Muscle of back (tissue), 11 donors: ENCODE measurements around the gene TCERG1. TPM values are rescaled to one million over a fixed set of nuclear protein-coding genes. Genes with fewer than 3 reads are reported as not detected.
"Not testable (repeated sequence)": the region's sequence is repeated elsewhere in the genome, so short reads cannot be mapped to it uniquely, and the experiment has no call there.

ENCODE experiments used
- DNase-seq, 3 donors: peaks; one replicate each; pipeline versions ENCODE4 v3.0.0 to v3.0.0-alpha.2; 2013
- polyA plus RNA-seq, 10 donors: library from polyadenylated mRNA; unstranded; fragments of 120-200 nt; gene quantifications; one replicate each; pipeline ENCODE4 v1.2.1, GENCODE V29; 2013; ENCODE audit not compliant: insufficient read length in 10 of 10

The TCERG1 gene
- polyA plus RNA-seq, 10 donors: 46.6 to 106 (median 71.5) TPM

DNA sequence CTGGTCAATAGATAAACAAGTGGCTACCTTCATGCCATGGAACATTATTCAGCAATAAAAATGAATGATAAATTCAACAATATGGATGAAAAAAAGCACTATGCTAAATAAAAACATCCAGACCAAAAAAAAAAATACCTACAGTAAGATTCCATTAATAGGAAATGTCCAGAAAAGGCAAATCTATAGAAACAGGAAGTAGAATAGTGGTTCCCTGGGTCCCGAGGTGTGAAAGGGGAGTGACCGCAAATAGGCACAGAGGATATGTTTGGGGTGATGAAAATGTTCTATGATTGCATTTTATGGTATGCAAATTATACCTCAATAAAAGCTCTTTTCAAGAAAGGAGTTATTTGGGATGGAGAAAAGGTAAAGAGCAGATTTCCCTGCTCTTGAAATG, 72.4 kb downstream of the TCERG1 start:
- DNase-seq: no peak

DNA sequence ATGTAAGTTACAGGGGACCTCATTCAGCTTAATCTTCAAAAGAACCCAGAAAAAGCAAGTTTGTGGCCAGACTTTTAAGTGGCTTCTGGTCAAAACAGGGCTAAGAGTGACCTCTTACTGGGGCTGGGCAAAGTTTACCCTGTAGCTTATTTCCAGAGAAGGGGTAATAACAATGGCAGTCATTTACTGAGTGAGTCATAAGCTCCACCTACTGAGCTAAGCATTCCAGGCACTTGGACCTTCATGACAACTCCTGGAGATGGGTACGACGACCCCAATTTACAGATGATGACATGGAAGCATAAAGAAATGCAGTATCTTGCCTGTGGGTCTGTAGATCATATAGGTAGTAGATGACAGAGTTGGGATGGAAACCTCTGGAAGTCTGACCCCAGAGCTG, 73.6 kb downstream of the TCERG1 start:
- DNase-seq: no peak

DNA sequence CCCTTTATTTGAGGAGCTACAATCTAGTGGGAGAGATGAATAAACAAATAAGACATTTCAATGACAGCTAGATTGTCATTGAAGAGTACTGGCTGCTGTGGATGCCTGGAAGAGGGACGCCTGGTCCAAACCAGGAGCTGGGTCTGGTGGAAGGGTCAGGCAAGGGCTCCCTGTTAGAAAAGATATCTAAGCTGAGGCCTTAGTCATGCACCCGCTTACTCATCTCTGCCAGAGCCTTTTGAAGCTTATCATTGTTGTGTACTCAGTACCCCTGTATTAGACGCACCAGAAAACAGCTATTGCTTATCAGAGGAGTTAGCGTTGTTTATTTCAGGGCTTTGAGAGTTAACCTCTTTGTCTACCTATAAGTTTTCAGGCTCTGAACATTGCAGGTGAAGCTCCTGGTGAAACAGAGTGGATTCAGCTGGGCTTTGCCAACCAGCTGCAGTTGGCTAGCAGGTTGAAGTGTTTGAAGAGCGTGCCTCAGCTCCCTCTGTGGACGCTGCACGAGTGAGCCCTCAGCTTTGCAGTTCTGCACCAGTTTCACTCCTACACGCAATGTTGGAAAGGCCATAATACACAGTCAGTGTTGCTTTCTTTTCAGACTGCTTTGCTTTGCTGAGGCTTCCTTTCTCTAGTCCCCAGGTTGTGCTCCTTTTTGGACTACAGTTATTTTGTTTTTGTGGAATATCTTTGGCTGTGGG, 74.4 kb downstream of the TCERG1 start:
- no peak for DNase-seq

- DNase-seq: no peak
These were observed 76.6 kb downstream of the TCERG1 start for GRCh38 chr5:146523698-146524097.

DNA sequence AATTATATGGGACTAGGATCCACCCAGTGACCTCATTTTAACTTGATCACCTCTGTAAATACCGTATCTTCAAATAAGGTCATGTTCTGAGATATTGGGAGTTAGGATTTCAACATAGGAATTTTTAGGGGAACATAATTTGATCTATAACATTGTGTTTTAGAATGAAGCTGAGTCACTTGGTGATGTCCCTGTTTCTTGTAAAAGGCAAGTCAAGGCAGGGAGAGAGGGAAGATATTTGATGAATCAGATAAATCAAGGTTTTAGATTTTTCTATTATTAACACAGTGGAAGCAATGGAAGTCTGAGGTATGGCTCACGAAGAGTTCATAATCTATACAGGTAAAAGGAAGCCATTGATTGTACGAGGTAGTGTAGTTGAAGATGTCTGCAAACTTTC, 80.7 kb downstream of the TCERG1 start:
- DNase-seq: no peak

DNA sequence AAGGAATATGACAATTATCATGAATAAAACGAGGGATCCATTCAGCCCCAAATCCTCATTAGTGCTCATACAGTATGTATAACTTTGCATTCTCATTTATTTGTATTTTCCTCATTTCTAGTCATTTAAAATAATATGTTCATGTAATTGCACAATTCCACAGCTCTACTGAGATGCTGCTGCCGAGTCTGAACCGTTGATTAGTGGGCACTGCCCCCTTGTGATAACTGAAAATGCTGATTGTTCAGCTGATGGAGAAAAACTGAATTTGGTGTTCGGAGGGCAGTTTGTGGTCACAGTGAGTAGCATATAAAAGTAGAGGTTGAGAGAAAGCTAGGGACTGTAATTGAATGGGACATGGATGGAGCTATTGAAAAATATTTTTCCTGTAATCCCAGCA, 81.1 kb downstream of the TCERG1 start:
- DNase-seq: no peak

GRCh38 chr5:146529984-146530383, 82.9 kb downstream of the TCERG1 start:
- no peak for DNase-seq

DNA sequence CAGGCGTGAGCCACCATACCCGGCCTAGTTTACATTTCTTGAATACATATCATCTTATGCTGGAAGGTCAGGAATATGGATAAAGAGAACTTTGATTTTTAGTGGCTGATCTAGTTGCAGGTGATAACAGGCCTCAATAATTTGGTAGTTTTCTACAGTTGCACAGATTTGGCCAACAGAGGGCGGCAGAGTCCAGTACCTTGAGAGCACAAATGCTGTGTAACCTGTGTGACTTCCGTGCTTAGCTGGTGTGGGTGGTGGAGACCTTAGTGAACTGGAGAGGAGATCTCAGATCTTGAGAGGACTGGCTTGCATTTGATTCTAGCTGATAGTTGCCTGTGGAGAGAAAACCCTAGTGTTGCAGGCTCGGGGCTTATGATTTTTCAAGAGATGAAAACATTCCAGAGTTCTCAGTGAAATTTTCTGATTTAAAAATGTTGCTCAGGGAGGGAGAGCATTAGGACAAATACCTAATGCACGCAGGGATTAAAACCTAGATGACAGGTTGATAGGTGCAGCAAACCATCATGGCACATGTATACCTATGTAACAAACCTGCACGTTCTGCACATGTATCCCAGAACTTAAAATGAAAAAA, 86.2 kb downstream of the TCERG1 start:
- DNase-seq: peak; percentile 39 to 67 (median 60)

GRCh38 chr5:146533882-146534281, 86.7 kb downstream of the TCERG1 start:
- no peak for DNase-seq

DNA sequence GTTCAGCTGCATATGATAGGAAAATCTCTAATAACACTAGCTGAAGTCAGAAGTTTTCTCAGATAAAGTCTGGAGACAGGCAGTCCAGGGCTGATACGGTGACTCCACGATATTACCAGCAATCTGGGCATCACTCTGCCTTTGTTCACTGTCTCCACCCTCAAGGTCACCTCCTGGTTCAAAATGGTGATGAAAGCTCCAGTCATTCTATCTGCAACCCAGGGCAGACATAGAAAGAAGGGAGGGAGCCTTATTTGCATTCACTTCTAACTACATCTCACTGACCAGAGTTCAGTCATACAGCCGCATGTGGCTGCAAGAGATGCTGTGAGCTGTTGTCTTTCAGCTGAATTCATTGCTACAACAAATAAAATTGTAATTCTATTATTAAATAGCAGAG, 91.3 kb downstream of the TCERG1 start:
- no peak for DNase-seq

DNA sequence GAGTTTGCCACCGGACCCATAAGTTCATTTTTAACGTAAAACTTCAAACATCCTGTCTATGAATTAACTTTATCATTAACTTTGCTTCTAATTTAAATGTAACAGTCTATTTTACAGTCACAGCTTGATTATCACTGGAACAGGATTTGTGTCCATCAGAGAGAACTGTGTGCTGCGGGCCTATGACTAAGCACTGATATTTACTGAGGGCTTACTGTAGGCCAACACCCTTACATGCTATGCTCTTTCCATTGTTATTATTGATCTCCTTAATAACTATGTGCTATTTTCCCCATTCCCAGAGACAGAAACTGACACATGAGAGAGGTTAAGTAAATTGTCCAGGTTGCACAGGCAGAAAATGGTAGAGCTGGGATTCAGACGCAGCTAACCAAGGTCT, 92.8 kb downstream of the TCERG1 start:
- no peak for DNase-seq

- DNase-seq: no peak
These were observed 93.3 kb downstream of the TCERG1 start for GRCh38 chr5:146540414-146540813.

DNA sequence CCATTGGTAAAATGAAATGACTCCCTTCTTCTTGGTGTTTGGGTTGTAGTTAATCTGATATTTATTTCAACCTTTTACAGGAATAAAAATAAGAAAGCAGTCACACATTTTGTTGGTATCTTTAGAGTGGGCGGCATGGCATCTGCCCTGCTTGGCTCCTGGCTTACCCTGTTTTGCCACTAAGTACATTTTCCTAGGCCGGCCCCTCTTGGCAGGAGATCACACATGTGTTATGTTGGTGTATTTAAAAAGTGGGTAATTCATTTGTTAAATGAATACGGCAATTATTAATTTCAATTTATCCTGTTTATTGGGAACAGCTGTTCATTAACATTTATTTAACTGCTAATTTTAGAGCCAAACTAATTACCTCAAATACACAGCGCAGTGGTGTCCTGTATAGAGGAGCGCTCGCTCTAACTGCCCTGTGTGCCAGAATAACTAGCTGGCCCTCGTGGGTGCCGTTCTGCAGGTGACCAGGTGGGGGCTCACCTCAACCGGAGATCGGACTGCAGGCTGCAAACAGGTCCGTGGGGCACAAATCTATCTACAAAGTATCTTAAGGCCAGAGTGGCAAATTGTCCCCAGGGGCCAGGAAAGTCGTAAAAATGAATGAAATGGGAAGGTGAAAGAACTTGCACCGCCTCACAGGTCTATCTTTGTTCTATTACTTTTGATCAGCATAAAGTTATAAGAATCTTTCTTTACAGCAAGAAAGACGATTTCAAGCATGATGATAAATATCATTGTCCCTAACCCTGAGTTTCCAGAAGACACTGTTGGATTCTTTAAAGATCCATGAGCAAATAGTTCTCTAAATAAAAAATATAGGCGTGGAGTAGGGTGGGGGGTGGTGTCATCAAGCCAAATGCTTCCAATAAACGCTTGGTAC, 95.1 kb downstream of the TCERG1 start:
- DNase-seq: peak; percentile 28 to 60 (median 44)

GRCh38 chr5:146544232-146544631, 97.1 kb downstream of the TCERG1 start:
- no peak for DNase-seq

GRCh38 chr5:146548781-146549449, 101.8 kb downstream of the TCERG1 start:
- no peak for DNase-seq

GRCh38 chr5:146549615-146550014, 102.5 kb downstream of the TCERG1 start:
- DNase-seq: no peak

GRCh38 chr5:146553446-146553845, 106.3 kb downstream of the TCERG1 start:
- no peak for DNase-seq

GRCh38 chr5:146556884-146557283, 109.8 kb downstream of the TCERG1 start:
- not testable (repeated sequence) for DNase-seq

GRCh38 chr5:146560205-146560812, 113.2 kb downstream of the TCERG1 start:
- peak in 1 of 3 donors; percentile 69 for DNase-seq
